Glutamatergic neuron (in vitro differentiated cells): ENCODE data around the gene ATAT1. TPM values are rescaled to one million over a fixed set of nuclear protein-coding genes. Genes with fewer than 3 reads are reported as not detected.

Experiments
- DNase-seq: peaks from one replicate; pipeline ENCODE4 v3.0.0; 2022
- H3K27ac Mint-ChIP-seq: one replicate; pipeline ENCODE4 v1.8.0; 2020; ENCODE audit warnings: mild to moderate bottlenecking, mixed read lengths, inconsistent platforms; ENCODE audit not compliant: unreplicated experiment
- H3K27me3 Mint-ChIP-seq: one replicate; pipeline ENCODE4 v1.8.0; 2020; ENCODE audit warnings: mild to moderate bottlenecking, moderate library complexity, mixed read lengths, inconsistent platforms; ENCODE audit not compliant: unreplicated experiment
- H3K36me3 Mint-ChIP-seq: one replicate; pipeline ENCODE4 v1.8.0; 2020; ENCODE audit warnings: mild to moderate bottlenecking, mixed read lengths, inconsistent platforms; ENCODE audit not compliant: unreplicated experiment
- H3K4me1 Mint-ChIP-seq: one replicate; pipeline ENCODE4 v1.8.0; 2020; ENCODE audit warnings: mild to moderate bottlenecking, low read depth, mixed read lengths, inconsistent platforms; ENCODE audit not compliant: unreplicated experiment
- H3K4me3 Mint-ChIP-seq: one replicate; pipeline ENCODE4 v1.8.0; 2020; ENCODE audit warnings: mild to moderate bottlenecking, mixed read lengths, inconsistent platforms; ENCODE audit not compliant: unreplicated experiment
- H3K9me3 Mint-ChIP-seq: one replicate; pipeline ENCODE4 v1.8.0; 2020; ENCODE audit warnings: mild to moderate bottlenecking, moderate library complexity, mixed read lengths, inconsistent platforms; ENCODE audit not compliant: unreplicated experiment
- CTCF ChIP-seq: fragments of 200-600 bp; sonication (generic); IDR thresholded peaks from one replicate; pipeline ENCODE4 v1.5.0; 2021; ENCODE audit not compliant: partially characterized antibody, unreplicated experiment
- total RNA-seq: library from RNA; stranded (reverse); fragmentation: NEBNext Ultra II Directional; extraction: Animal tissue kit (Norgen Biotek cat#: 25700); gene quantifications from one replicate; pipeline ENCODE4 v1.2.1, GENCODE V29; 2021; ENCODE audit not compliant: unreplicated experiment

The ATAT1 gene
- total RNA-seq, 1 donor from 2014 or later, result 131 TPM

- peaks cover 3% of the 10 kb centered on the region for H3K27me3 Mint-ChIP-seq
- H3K4me1 Mint-ChIP-seq, result peaks cover 11% of the 10 kb centered on the region
- no peak for TF ChIP-seq CTCF
- no peak overlapping the region for H3K4me3 Mint-ChIP-seq
- H3K27ac Mint-ChIP-seq, result no peak overlapping the region
- H3K9me3 Mint-ChIP-seq, result peaks cover 9% of the 10 kb centered on the region
- no peak for DNase-seq
- no peaks in the 10 kb centered on the region for H3K36me3 Mint-ChIP-seq
Observed at GRCh38 chr6:30643656-30644055, 17.0 kb downstream of the ATAT1 start.

GRCh38 chr6:30644769-30645168 is 18.1 kb downstream of the ATAT1 start:
- DNase-seq, result no peak
- peaks cover 11% of the 10 kb centered on the region for H3K4me1 Mint-ChIP-seq
- H3K36me3 Mint-ChIP-seq, result no peaks in the 10 kb centered on the region
- H3K4me3 Mint-ChIP-seq, result no peak overlapping the region
- H3K27ac Mint-ChIP-seq, result peak overlapping the region; percentile 10
- no peak for TF ChIP-seq CTCF
- H3K9me3 Mint-ChIP-seq, result peaks cover 9% of the 10 kb centered on the region
- H3K27me3 Mint-ChIP-seq, result peaks cover 5% of the 10 kb centered on the region

GRCh38 chr6:30645989-30646388 is 19.3 kb downstream of the ATAT1 start:
- peaks cover 9% of the 10 kb centered on the region for H3K9me3 Mint-ChIP-seq
- H3K27ac Mint-ChIP-seq, result peak overlapping the region; percentile 74

GRCh38 chr6:30646450-30647241 is 20.0 kb downstream of the ATAT1 start, which contains the start of gene C6orf136:
TSS of gene C6orf136 (plus strand) at chr6:30647133. CDS start at chr6:30647232, 99 bp downstream.
- H3K9me3 Mint-ChIP-seq, result peaks cover 9% of the 10 kb centered on the region
- H3K27me3 Mint-ChIP-seq, result peaks cover 8% of the 10 kb centered on the region
- H3K27ac Mint-ChIP-seq, result peak within 1 kb of the TSS; percentile 74
- no peak for TF ChIP-seq CTCF
- H3K4me1 Mint-ChIP-seq, result peaks cover 11% of the 10 kb centered on the region
- DNase-seq, result peak; percentile 92
- H3K36me3 Mint-ChIP-seq, result no peaks in the 10 kb centered on the region
- peak within 1 kb of the TSS; percentile 88 for H3K4me3 Mint-ChIP-seq

More at GRCh38 chr6:30645989-30646388, 19.3 kb downstream of the ATAT1 start:
- DNase-seq, result no peak
- Mint-ChIP-seq H3K36me3 (no peaks in the 10 kb centered on the region), H3K4me3 (peak overlapping the region; percentile 86), H3K27me3 (peaks cover 6% of the 10 kb centered on the region), H3K4me1 (peaks cover 11% of the 10 kb centered on the region)
- no peak for TF ChIP-seq CTCF
